Naive thymus-derived CD8-positive, alpha-beta T cell (primary cell): Measurements from ENCODE around the gene USP36. TPM values are rescaled to one million over a fixed set of nuclear protein-coding genes. Genes with fewer than 3 reads are reported as not detected.
"Not testable (repeated sequence)": the region's sequence is repeated elsewhere in the genome, so short reads cannot be mapped to it uniquely, and the experiment has no call there.

ENCODE experiments used
- ATAC-seq, 2 donors: fragments of 150-1000 bp; cut with Tn5 transposase in 1 of 2; sonication (Bioruptor Pico), chemical (Tn5 transposase) in 1 of 2; 1 replicate in 1 of 2; 2 replicates in 1 of 2; pipeline ENCODE4 v1.10.0; 2021; ENCODE audit warnings: mild to moderate bottlenecking in 2 of 2, moderate library complexity in 2 of 2
- POLR2A ChIA-PET: fragments of 350-600 bp; sonication (Branson Sonifier 250); formaldehyde crosslinking; loops from one replicate; lab custom pipeline; 2021; ENCODE audit warnings: antibody characterized with exemption; lab: Charles Lee
- DNase-seq, 10 donors: peaks; one replicate each; pipeline versions ENCODE4 v3.0.0 to v3.0.0-alpha.2; 2020 to 2022
- H3K27ac Mint-ChIP-seq, 10 donors: one replicate each; pipeline ENCODE4 v1.8.0; 2020 to 2022; ENCODE audit warnings: mild to moderate bottlenecking in 10 of 10, mixed read lengths in 10 of 10, moderate library complexity in 4 of 10, inconsistent platforms in 1 of 10
- H3K27me3 Mint-ChIP-seq, 5 donors: one replicate each; pipeline ENCODE4 v1.8.0; 2021 to 2022; ENCODE audit warnings: mixed read lengths in 5 of 5
- H3K36me3 Mint-ChIP-seq, 3 donors: one replicate each; pipeline ENCODE4 v1.8.0; 2020 to 2022; ENCODE audit warnings: mixed read lengths in 3 of 3, mild to moderate bottlenecking in 2 of 3, inconsistent platforms in 1 of 3
- H3K4me1 Mint-ChIP-seq, 4 donors: one replicate each; pipeline ENCODE4 v1.8.0; 2021 to 2022; ENCODE audit warnings: mixed read lengths in 4 of 4
- H3K4me3 Mint-ChIP-seq, 10 donors: one replicate each; pipeline ENCODE4 v1.8.0; 2020 to 2022; ENCODE audit warnings: mild to moderate bottlenecking in 10 of 10, mixed read lengths in 10 of 10, moderate library complexity in 6 of 10, inconsistent platforms in 1 of 10
- H3K9me3 Mint-ChIP-seq, 9 donors: one replicate each; pipeline ENCODE4 v1.8.0; 2020 to 2022; ENCODE audit warnings: mixed read lengths in 9 of 9, mild to moderate bottlenecking in 3 of 9, inconsistent platforms in 1 of 9, moderate library complexity in 1 of 9
- polyA plus RNA-seq, 3 donors: library from polyadenylated mRNA; unstranded; fragments of 300-500 nt; fragmentation: Illumina TruSeq; gene quantifications; one replicate each; pipeline ENCODE4 v1.2.3, GENCODE V29; 2021
- total RNA-seq, 8 experiments: library from RNA in 2 of 8; stranded (reverse) in 2 of 8; gene quantifications; one replicate each; pipeline ENCODE4 v1.2.3 and lab custom pipeline; 2021 to 2026

USP36 gene
- total and polyA plus RNA-seq, 5 experiments from 2014 or later = 27.5 to 156 (median 45.1) TPM

DNA sequence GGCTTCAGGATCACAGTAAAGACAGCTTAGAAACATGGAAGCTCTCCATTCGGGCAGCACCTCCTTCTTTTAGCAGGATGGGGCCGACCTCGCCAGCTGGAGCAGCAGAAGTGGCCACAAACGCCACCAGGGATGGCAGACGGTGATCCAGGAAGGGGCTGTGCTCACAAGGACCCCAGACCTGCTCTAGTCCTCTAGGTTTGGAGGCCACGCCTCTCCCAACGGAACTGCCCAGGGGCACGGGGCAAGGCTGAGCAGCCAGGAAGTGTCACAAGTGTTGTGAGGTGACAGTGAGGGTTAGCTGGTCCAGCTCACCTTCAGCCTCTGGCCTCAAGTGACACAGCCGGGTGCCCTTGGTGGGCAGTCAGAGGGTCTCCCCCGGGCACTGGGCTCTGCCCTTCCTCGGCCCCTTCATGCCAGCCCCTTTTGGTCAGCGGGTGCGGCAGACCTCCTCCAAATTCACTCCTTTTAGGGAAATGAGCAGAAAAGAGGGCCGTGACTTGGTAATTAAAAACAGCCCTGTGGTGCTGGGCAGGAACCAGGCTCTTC lies 42.0 kb upstream of the USP36 start:
- ATAC-seq = no peak
- peaks cover 0 to 1% (median 0%) of the 10 kb centered on the region in 5 donors for H3K27me3 Mint-ChIP-seq
- no peak for DNase-seq
- H3K9me3 Mint-ChIP-seq = no peaks in the 10 kb centered on the region
- POLR2A ChIA-PET = no interaction called here
- H3K4me3 Mint-ChIP-seq = peak overlapping the region in 8 of 10 donors; percentile 30 to 77 (median 63)
- peaks cover 20 to 45% (median 36%) of the 10 kb centered on the region in 4 donors for H3K4me1 Mint-ChIP-seq
- H3K27ac Mint-ChIP-seq = peak overlapping the region in 9 of 10 donors; percentile 29 to 86 (median 69)
- H3K36me3 Mint-ChIP-seq = no peaks in the 10 kb centered on the region

DNA sequence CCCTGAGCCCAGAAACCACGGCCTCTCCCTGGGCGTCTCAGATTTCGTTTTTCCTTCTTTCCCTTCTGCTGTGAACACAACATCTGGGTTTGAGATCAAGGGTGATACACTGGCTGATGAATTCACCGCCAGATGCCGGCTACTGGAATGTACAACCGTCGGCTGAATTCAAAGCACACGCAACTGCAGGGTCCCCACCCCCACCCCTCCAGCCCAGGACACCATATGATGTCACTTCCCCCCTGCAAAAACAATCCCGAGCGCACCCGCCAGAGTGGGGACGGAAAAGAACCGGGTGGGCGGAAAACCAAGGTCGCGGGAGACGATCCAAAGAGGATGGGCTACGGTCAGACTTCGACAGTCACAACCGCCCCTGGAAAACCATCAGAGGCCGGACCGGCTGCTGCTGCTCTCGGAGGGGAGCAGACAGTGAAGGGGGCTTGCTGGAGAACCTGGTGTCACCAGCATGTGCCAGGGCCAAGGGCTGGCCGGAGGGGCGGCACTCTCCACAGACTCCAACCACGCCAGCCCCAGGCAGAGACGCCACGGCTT lies 39.1 kb upstream of the USP36 start:
- DNase-seq (peak in 8 of 10 donors; percentile 21 to 70 (median 38)), ATAC-seq (peak; percentile 54 to 76)
- Mint-ChIP-seq H3K4me3 (peak overlapping the region; percentile 73 to 91 (median 82)), H3K27ac (peak overlapping the region; percentile 83 to 95 (median 90)), H3K36me3 (no peaks in the 10 kb centered on the region), H3K27me3 (peaks cover 0 to 5% (median 1%) of the 10 kb centered on the region in 5 donors), H3K9me3 (no peaks in the 10 kb centered on the region), H3K4me1 (peaks cover 24 to 55% (median 42%) of the 10 kb centered on the region in 4 donors)
- POLR2A ChIA-PET = no interaction called here

DNA sequence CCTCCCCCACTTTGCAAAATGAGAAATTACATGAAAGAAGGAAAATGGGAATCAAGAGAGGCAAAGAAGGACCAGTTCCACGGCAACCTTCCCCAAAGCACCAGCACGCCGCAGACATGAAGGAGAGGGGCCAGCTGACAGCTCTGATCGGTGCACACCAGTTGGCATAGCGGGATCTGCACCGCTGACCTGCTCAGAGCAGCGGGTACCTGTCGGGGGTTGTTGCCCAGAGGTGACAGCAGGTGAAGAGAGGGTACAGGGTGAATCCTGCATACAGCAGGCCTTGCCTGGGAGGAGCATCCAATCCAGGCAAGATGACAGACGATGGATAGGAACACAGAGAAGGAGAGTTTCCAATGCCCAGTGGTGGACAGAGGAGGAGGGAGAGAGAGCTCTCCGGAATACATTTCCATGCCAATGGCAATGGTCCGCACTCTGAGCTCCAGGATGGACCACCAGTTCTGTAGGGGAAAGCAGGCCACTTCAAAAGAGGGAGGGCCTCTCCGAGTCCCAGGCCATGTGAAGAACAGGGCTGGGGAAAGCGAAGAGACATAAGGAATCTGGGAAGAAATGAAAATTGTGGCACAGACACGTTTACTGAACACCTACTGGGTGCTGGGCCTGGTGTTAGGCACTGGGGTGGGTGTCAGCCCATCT lies 38.4 kb upstream of the USP36 start:
- peak overlapping the region; percentile 73 to 91 (median 82) for H3K4me3 Mint-ChIP-seq
- H3K36me3 Mint-ChIP-seq = no peaks in the 10 kb centered on the region
- peak overlapping the region; percentile 83 to 95 (median 90) for H3K27ac Mint-ChIP-seq
- H3K9me3 Mint-ChIP-seq = no peaks in the 10 kb centered on the region
- peaks cover 24 to 55% (median 43%) of the 10 kb centered on the region in 4 donors for H3K4me1 Mint-ChIP-seq
- ATAC-seq (no peak), DNase-seq (no peak)
- H3K27me3 Mint-ChIP-seq = peaks cover 0 to 5% (median 1%) of the 10 kb centered on the region in 5 donors
- POLR2A ChIA-PET = no interaction called here

GRCh38 chr17:78878261-78878660 lies 37.6 kb upstream of the USP36 start:
- Mint-ChIP-seq H3K4me1 (peaks cover 23 to 48% (median 39%) of the 10 kb centered on the region in 4 donors), H3K27ac (peak overlapping the region in 9 of 10 donors; percentile 5 to 93 (median 75)), H3K27me3 (peaks cover 0 to 5% (median 1%) of the 10 kb centered on the region in 5 donors), H3K9me3 (no peaks in the 10 kb centered on the region), H3K36me3 (no peaks in the 10 kb centered on the region), H3K4me3 (peak overlapping the region in 8 of 10 donors; percentile 6 to 83 (median 28))
- no peak for ATAC-seq
- POLR2A ChIA-PET = interaction anchor here (0.5 to 1.5 kb wide), 3 partner anchors 10 to 1542 kb away, joined by 3 to 4 read pairs (median 3); no protein-coding TSS in a partner anchor
- DNase-seq = no peak

- H3K36me3 Mint-ChIP-seq, DNase-seq, H3K4me3 Mint-ChIP-seq, H3K27me3 Mint-ChIP-seq, H3K9me3 Mint-ChIP-seq, ATAC-seq: not testable (repeated sequence)
- peaks cover 20 to 36% (median 28%) of the 10 kb centered on the region in 4 donors for H3K4me1 Mint-ChIP-seq
- peak overlapping the region in 1 of 10 donors; percentile 51 for H3K27ac Mint-ChIP-seq
- POLR2A ChIA-PET = interaction anchor here (1.1 to 1.5 kb wide), 2 partner anchors 9 to 11 kb away, joined by 3 to 4 read pairs; no protein-coding TSS in a partner anchor
Measured at GRCh38 chr17:78876954-78877517, 36.4 kb upstream of the USP36 start.

DNA sequence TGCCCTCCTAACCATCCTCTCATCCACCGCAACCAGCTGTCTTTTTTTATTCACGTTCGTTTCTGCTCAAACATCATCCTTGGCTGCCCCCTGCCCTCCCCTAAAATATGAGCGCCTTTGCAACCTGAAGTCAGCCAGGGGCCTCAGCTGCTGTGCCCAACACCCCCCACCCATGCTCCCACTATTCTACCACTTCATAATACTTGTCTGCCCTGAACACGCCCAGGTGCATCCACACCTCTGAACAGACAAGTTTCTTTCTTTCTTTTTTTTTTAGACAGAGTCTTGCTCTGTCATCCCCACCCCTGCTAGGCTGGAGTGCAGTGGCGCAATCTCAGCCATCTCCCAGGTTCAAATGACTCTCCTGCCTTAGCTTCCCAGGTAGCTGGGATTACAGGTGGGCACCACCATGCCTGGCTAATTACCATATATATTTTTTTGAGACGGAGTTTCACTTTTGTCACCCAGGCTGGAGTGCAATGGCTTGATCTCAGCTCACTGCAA lies 35.5 kb upstream of the USP36 start:
- no peak overlapping the region for H3K4me3 Mint-ChIP-seq
- no peaks in the 10 kb centered on the region for H3K9me3 Mint-ChIP-seq
- H3K27me3 Mint-ChIP-seq = peaks cover 0 to 5% (median 1%) of the 10 kb centered on the region in 5 donors
- H3K36me3 Mint-ChIP-seq = no peaks in the 10 kb centered on the region
- ATAC-seq (no peak), DNase-seq (no peak)
- POLR2A ChIA-PET = no interaction called here
- H3K4me1 Mint-ChIP-seq = peaks cover 20 to 36% (median 28%) of the 10 kb centered on the region in 4 donors
- peak overlapping the region in 6 of 10 donors; percentile 13 to 87 (median 54) for H3K27ac Mint-ChIP-seq

- no peak for DNase-seq
- H3K4me1 Mint-ChIP-seq = peaks cover 20 to 35% (median 28%) of the 10 kb centered on the region in 4 donors
Measured at GRCh38 chr17:78875363-78876093, 34.9 kb upstream of the USP36 start.

GRCh38 chr17:78873519-78874340 lies 33.1 kb upstream of the USP36 start:
- Mint-ChIP-seq H3K9me3 (no peaks in the 10 kb centered on the region), H3K4me1 (peaks cover 6 to 20% (median 13%) of the 10 kb centered on the region in 4 donors), H3K4me3 (no peak overlapping the region), H3K27ac (peak overlapping the region in 1 of 10 donors; percentile 22), H3K27me3 (peaks cover 0 to 5% (median 1%) of the 10 kb centered on the region in 5 donors), H3K36me3 (no peaks in the 10 kb centered on the region)
- POLR2A ChIA-PET = no interaction called here
- DNase-seq (no peak), ATAC-seq (no peak)

More at GRCh38 chr17:78875363-78876093, 34.9 kb upstream of the USP36 start:
- H3K27ac Mint-ChIP-seq = peak overlapping the region in 2 of 10 donors; percentile 13 to 75
- ATAC-seq = no peak
- no peaks in the 10 kb centered on the region for H3K36me3 Mint-ChIP-seq
- H3K4me3 Mint-ChIP-seq = no peak overlapping the region
- peaks cover 0 to 5% (median 1%) of the 10 kb centered on the region in 5 donors for H3K27me3 Mint-ChIP-seq
- no peaks in the 10 kb centered on the region for H3K9me3 Mint-ChIP-seq
- POLR2A ChIA-PET = interaction anchor here (0.6 kb wide), 1 partner anchor 100 kb away, joined by 4 read pairs; no protein-coding TSS in a partner anchor

GRCh38 chr17:78872486-78872885 lies 31.9 kb upstream of the USP36 start:
- H3K27ac Mint-ChIP-seq = no peak overlapping the region
- no peaks in the 10 kb centered on the region for H3K9me3 Mint-ChIP-seq
- no peaks in the 10 kb centered on the region for H3K36me3 Mint-ChIP-seq
- no peak overlapping the region for H3K4me3 Mint-ChIP-seq
- ATAC-seq = no peak
- DNase-seq = no peak
- H3K4me1 Mint-ChIP-seq = peaks cover 4 to 14% (median 7%) of the 10 kb centered on the region in 4 donors
- POLR2A ChIA-PET = interaction anchor here (1.1 kb wide), 1 partner anchor 20 kb away, joined by 3 read pairs; no protein-coding TSS in a partner anchor
- H3K27me3 Mint-ChIP-seq = peaks cover 0 to 5% (median 0%) of the 10 kb centered on the region in 5 donors

- Mint-ChIP-seq H3K27ac (no peak overlapping the region), H3K9me3 (no peaks in the 10 kb centered on the region), H3K36me3 (no peaks in the 10 kb centered on the region), H3K4me3 (no peak overlapping the region), H3K27me3 (peaks cover 0 to 2% (median 0%) of the 10 kb centered on the region in 5 donors), H3K4me1 (peaks cover 0 to 10% (median 3%) of the 10 kb centered on the region in 4 donors)
- POLR2A ChIA-PET = no interaction called here
- ATAC-seq (no peak), DNase-seq (no peak)
Measured at GRCh38 chr17:78870621-78871020, 30.0 kb upstream of the USP36 start.

DNA sequence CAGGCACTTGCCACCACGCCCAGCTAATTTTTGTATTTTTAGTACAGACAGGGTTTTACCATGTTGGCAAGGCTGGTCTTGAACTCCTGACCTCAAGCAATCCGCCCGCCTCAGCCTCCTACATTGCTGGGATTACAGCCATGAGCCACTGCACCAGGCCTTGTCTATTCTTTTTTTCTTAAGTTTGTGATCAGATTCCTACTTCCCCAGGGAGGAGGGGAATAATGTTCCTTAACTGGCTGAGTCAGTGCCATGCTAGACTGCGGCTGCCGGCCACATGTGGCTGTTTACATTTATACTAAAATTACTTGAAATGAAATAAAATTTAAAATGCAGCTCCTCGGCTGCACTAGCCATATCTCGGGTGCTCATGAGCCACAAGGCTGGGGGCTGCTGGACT lies 27.8 kb upstream of the USP36 start:
- DNase-seq (no peak), ATAC-seq (no peak)
- H3K36me3 Mint-ChIP-seq = no peaks in the 10 kb centered on the region
- no peak overlapping the region for H3K4me3 Mint-ChIP-seq
- POLR2A ChIA-PET = interaction anchor here (1.3 kb wide), 1 partner anchor 9 kb away, joined by 3 read pairs; no protein-coding TSS in a partner anchor
- peak overlapping the region in 2 of 10 donors; percentile 47 to 76 for H3K27ac Mint-ChIP-seq
- peaks cover 0 to 6% (median 2%) of the 10 kb centered on the region in 4 donors for H3K4me1 Mint-ChIP-seq
- H3K27me3 Mint-ChIP-seq = peaks cover 0 to 2% (median 0%) of the 10 kb centered on the region in 5 donors
- no peaks in the 10 kb centered on the region for H3K9me3 Mint-ChIP-seq
